Breast epithelium (tissue), 3 donors: ENCODE measurements around the gene STAC2.

Experiments used
- CTCF ChIP-seq, 3 donors: fragments of 450-650 bp; IDR thresholded peaks; one replicate each; pipeline ENCODE4 v1.5.1; 2016 to 2017; ENCODE audit warnings: antibody characterized with exemption in 3 of 3, mild to moderate bottlenecking in 3 of 3, moderate library complexity in 3 of 3
- POLR2A ChIP-seq: fragments of 450-650 bp; IDR thresholded peaks from one replicate; pipeline ENCODE4 v1.6.1; 2016; ENCODE audit warnings: antibody characterized with exemption, mild to moderate bottlenecking, moderate library complexity
- POLR2AphosphoS5 ChIP-seq, 3 donors: sonication (generic); formaldehyde crosslinking; IDR thresholded peaks; one replicate each; pipeline ENCODE4 v1.6.1; 2017; ENCODE audit warnings: antibody characterized with exemption in 3 of 3

- TF ChIP-seq CTCF (IDR thresholded peaks at IDR 0.05), result no peak
- no peak for TF ChIP-seq POLR2AphosphoS5 (IDR thresholded peaks at IDR 0.05)
- TF ChIP-seq POLR2A, result no peak
Observed at GRCh38 chr17:39171933-39172332, 53.8 kb downstream of the STAC2 start.
